Measurements from ENCODE around the gene TMEM270.
"Not testable (repeated sequence)": the region's sequence is repeated elsewhere in the genome, so short reads cannot be mapped to it uniquely, and the experiment has no call there.

Gene TMEM270

GRCh38 chr7:73860859-73861258, at the start of gene TMEM270:
Gene TMEM270 (plus strand): TSS chr7:73861159. CDS start chr7:73861195, 36 bp downstream.
- DNase-seq (ENCODE audit: low spot score) = no peak

GRCh38 chr7:73811760-73812168, 49.2 kb upstream of the TMEM270 start:
- peak; percentile 90 for DNase-seq (ENCODE audit: low spot score)

GRCh38 chr7:73812996-73813395, 48.0 kb upstream of the TMEM270 start:
- no peak for DNase-seq (ENCODE audit: low spot score)

GRCh38 chr7:73815436-73815835, 45.5 kb upstream of the TMEM270 start:
- DNase-seq (ENCODE audit: low spot score) = no peak

- DNase-seq (ENCODE audit: low spot score) = no peak
Observed at GRCh38 chr7:73817121-73817520, 43.8 kb upstream of the TMEM270 start.

GRCh38 chr7:73820013-73820412, 40.9 kb upstream of the TMEM270 start:
- DNase-seq (ENCODE audit: low spot score) = no peak

- DNase-seq (ENCODE audit: low spot score) = not testable (repeated sequence)
Observed at GRCh38 chr7:73821597-73822285, 39.2 kb upstream of the TMEM270 start.

- DNase-seq (ENCODE audit: low spot score) = peak; percentile 99
Observed at GRCh38 chr7:73822319-73823173, 38.4 kb upstream of the TMEM270 start.

- no peak for DNase-seq (ENCODE audit: low spot score)
Observed at GRCh38 chr7:73823257-73823656, 37.7 kb upstream of the TMEM270 start.

GRCh38 chr7:73823873-73824592, 36.9 kb upstream of the TMEM270 start:
- no peak for DNase-seq (ENCODE audit: low spot score)

- no peak for DNase-seq (ENCODE audit: low spot score)
Observed at GRCh38 chr7:73824986-73825385, 36.0 kb upstream of the TMEM270 start.

GRCh38 chr7:73827567-73828106, 33.3 kb upstream of the TMEM270 start:
- DNase-seq (ENCODE audit: low spot score) = peak; percentile 98

- DNase-seq (ENCODE audit: low spot score) = peak; percentile 99
Observed at GRCh38 chr7:73828107-73828803, 32.7 kb upstream of the TMEM270 start.

- DNase-seq (ENCODE audit: low spot score) = no peak
Observed at GRCh38 chr7:73828972-73829371, 32.0 kb upstream of the TMEM270 start.

GRCh38 chr7:73829505-73829904, 31.5 kb upstream of the TMEM270 start:
- DNase-seq (ENCODE audit: low spot score) = peak; percentile 58

- DNase-seq (ENCODE audit: low spot score) = peak; percentile 78
Observed at GRCh38 chr7:73829921-73830680, 30.9 kb upstream of the TMEM270 start.

GRCh38 chr7:73830681-73831583, 30.0 kb upstream of the TMEM270 start, which contains the start of gene CLDN4:
Gene CLDN4 (plus strand): TSS chr7:73830996. CDS start chr7:73831202, 206 bp downstream.
- peak; percentile 98 for DNase-seq (ENCODE audit: low spot score)

GRCh38 chr7:73831584-73831833, 29.4 kb upstream of the TMEM270 start:
- DNase-seq (ENCODE audit: low spot score) = no peak

GRCh38 chr7:73831834-73832651, 28.9 kb upstream of the TMEM270 start:
- DNase-seq (ENCODE audit: low spot score) = peak; percentile 87

Data from LoVo (cell line).